ENCODE measurements around the gene AZIN2.

The AZIN2 gene

DNA sequence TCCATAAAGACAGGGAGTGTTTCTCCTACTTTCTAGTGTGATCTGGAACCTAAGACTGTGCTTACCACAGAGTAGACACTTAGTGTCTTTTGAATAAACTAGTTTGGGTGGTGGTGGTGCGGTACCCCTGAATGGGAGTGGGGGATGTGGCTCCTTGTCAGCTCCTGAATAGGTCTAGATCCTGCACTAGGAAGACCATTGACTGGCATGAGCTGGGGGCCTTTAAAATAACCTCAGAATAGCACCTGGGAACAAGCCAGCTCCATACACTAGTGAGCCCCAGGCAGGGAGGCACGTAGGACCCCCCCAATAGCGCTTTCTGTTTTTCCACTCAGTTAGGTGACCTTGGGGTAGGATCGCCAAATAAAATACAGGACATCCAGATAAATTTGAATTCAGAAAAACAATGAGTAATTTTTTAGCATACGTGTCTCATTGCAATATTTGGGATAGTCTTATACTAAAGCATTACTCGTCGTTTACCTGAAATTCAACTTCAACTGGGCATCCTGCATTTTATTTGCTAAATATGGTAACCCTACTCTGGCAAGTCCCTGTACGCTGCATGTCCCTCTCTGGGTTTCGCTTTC, 45.6 kb downstream of the AZIN2 start:
- DNase-seq (ENCODE audit: low read depth in 2 of 2), result no peak
- peak overlapping the region; percentile 77 to 95 for H3K4me3 ChIP-seq (replicated peaks in 1 of 2; ENCODE audit: low read depth in 2 of 2, low read length in 2 of 2)
- TF ChIP-seq, protein P1, sequence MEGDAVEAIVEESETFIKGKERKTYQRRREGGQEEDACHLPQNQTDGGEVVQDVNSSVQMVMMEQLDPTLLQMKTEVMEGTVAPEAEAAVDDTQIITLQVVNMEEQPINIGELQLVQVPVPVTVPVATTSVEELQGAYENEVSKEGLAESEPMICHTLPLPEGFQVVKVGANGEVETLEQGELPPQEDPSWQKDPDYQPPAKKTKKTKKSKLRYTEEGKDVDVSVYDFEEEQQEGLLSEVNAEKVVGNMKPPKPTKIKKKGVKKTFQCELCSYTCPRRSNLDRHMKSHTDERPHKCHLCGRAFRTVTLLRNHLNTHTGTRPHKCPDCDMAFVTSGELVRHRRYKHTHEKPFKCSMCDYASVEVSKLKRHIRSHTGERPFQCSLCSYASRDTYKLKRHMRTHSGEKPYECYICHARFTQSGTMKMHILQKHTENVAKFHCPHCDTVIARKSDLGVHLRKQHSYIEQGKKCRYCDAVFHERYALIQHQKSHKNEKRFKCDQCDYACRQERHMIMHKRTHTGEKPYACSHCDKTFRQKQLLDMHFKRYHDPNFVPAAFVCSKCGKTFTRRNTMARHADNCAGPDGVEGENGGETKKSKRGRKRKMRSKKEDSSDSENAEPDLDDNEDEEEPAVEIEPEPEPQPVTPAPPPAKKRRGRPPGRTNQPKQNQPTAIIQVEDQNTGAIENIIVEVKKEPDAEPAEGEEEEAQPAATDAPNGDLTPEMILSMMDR (IDR thresholded peaks at IDR 0.05; ENCODE audit: low read depth, low read length), result no peak

- H3K4me3 ChIP-seq (replicated peaks in 1 of 2; ENCODE audit: low read depth in 2 of 2, low read length in 2 of 2), result peak overlapping the region; percentile 77 to 95
- peak; percentile 100 for DNase-seq (ENCODE audit: low read depth in 2 of 2)
- TF ChIP-seq, protein P1 (IDR thresholded peaks at IDR 0.05; ENCODE audit: low read depth, low read length), result peak; percentile 94
Measured at GRCh38 chr1:33127001-33127823, 46.3 kb downstream of the AZIN2 start.

- DNase-seq (ENCODE audit: low read depth in 2 of 2), result no peak
- TF ChIP-seq, protein P1 (IDR thresholded peaks at IDR 0.05; ENCODE audit: low read depth, low read length), result no peak
- H3K4me3 ChIP-seq (replicated peaks in 1 of 2; ENCODE audit: low read depth in 2 of 2, low read length in 2 of 2), result no peak overlapping the region
Measured at GRCh38 chr1:33128781-33129180, 47.8 kb downstream of the AZIN2 start.

GRCh38 chr1:33130297-33130696, 49.3 kb downstream of the AZIN2 start:
- H3K4me3 ChIP-seq (replicated peaks in 1 of 2; ENCODE audit: low read depth in 2 of 2, low read length in 2 of 2), result no peak overlapping the region
- DNase-seq (ENCODE audit: low read depth in 2 of 2), result peak in 1 of 2 donors; percentile 45
- TF ChIP-seq, protein P1 (IDR thresholded peaks at IDR 0.05; ENCODE audit: low read depth, low read length), result no peak

GRCh38 chr1:33131191-33131590, 50.2 kb downstream of the AZIN2 start:
- no peak overlapping the region for H3K4me3 ChIP-seq (replicated peaks in 1 of 2; ENCODE audit: low read depth in 2 of 2, low read length in 2 of 2)
- TF ChIP-seq, protein P1 (IDR thresholded peaks at IDR 0.05; ENCODE audit: low read depth, low read length), result no peak
- DNase-seq (ENCODE audit: low read depth in 2 of 2), result no peak

DNA sequence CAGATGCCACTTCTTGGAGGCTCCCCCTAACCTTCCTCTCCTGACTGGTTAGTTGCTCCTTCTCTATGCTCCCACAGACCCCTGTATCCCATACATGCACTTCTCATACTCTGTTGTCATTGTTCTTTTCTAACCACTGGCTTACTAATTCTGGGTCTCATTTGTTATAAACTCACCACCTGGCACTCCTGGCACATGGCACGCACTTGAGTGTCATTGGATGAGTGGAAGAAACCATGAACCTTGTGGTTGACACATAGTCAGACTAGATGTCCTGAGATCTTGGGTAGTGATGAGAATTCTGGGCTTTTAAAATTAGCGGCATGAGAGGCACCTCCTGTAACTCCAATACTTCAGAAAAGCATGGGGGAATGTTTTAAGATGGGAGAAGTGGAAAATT, 51.6 kb downstream of the AZIN2 start:
- H3K4me3 ChIP-seq (replicated peaks in 1 of 2; ENCODE audit: low read depth in 2 of 2, low read length in 2 of 2), result no peak overlapping the region
- TF ChIP-seq, protein P1 (IDR thresholded peaks at IDR 0.05; ENCODE audit: low read depth, low read length), result no peak

More for the DNA sequence above, 51.6 kb downstream of the AZIN2 start:
- DNase-seq (ENCODE audit: low read depth in 2 of 2), result no peak

Measured in cardiac fibroblast (primary cell).